Hepatocyte (in vitro differentiated cells): ENCODE data around the gene DNAJB12.
"Not testable (repeated sequence)": the region's sequence is repeated elsewhere in the genome, so short reads cannot be mapped to it uniquely, and the experiment has no call there.

Source experiments
- EZH2 ChIP-seq: fragments of 200-600 bp; sonication (generic); IDR thresholded peaks from 2 replicates; pipeline ENCODE4 v1.6.1; 2016; ENCODE audit warnings: antibody characterized with exemption, mild to moderate bottlenecking, borderline replicate concordance
- TF ChIP-seq, protein P1 (sequence below): fragments of 200-600 bp; sonication (generic); IDR thresholded peaks from 2 replicates; pipeline ENCODE4 v1.5.1; 2016; ENCODE audit warnings: antibody characterized with exemption, mild to moderate bottlenecking; ENCODE audit not compliant: poor library complexity

DNA sequence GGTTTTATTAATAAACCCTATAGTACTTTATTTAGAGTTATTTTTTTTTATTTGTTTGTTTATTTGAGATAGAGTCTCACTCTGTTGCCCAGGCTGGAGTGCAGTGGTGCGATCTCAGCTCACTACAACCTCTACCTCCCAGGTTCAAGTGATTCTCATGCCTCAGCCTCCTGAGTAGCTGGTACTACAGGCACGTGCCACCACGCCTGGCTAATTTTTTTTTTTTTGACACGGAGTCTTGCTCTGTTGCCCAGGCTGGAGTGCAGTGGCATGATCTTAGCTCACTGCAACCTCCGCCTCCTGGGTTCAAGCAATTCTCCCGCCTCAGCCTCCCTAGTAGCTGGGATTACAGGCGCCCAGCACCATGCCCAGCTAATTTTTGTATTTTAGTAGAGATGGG, 8.6 kb downstream of the DNAJB12 start:
- TF ChIP-seq, protein P1, sequence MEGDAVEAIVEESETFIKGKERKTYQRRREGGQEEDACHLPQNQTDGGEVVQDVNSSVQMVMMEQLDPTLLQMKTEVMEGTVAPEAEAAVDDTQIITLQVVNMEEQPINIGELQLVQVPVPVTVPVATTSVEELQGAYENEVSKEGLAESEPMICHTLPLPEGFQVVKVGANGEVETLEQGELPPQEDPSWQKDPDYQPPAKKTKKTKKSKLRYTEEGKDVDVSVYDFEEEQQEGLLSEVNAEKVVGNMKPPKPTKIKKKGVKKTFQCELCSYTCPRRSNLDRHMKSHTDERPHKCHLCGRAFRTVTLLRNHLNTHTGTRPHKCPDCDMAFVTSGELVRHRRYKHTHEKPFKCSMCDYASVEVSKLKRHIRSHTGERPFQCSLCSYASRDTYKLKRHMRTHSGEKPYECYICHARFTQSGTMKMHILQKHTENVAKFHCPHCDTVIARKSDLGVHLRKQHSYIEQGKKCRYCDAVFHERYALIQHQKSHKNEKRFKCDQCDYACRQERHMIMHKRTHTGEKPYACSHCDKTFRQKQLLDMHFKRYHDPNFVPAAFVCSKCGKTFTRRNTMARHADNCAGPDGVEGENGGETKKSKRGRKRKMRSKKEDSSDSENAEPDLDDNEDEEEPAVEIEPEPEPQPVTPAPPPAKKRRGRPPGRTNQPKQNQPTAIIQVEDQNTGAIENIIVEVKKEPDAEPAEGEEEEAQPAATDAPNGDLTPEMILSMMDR: not testable (repeated sequence)
- not testable (repeated sequence) for TF ChIP-seq EZH2
